Transverse colon (tissue), 4 donors: Measurements from ENCODE around the gene APMAP.
"Not testable (repeated sequence)": the region's sequence is repeated elsewhere in the genome, so short reads cannot be mapped to it uniquely, and the experiment has no call there.

Experiments
- EP300 ChIP-seq: sonication (generic); formaldehyde crosslinking; IDR thresholded peaks from one replicate; pipeline ENCODE4 v1.6.1; 2017; ENCODE audit warnings: antibody characterized with exemption, low read depth
- POLR2A ChIP-seq: fragments of 450-650 bp; IDR thresholded peaks from one replicate; pipeline ENCODE4 v1.6.1; 2016; ENCODE audit warnings: antibody characterized with exemption, mild to moderate bottlenecking, moderate library complexity
- POLR2AphosphoS5 ChIP-seq, 3 donors: sonication (generic); formaldehyde crosslinking; IDR thresholded peaks; one replicate each; pipeline ENCODE4 v1.6.1; 2016; ENCODE audit warnings: antibody characterized with exemption in 3 of 3
- TF ChIP-seq, protein P1 (sequence below), 5 experiments: fragments of 200-600 bp in 3 of 5; fragments of 450-650 bp in 2 of 5; sonication (generic) in 3 of 5; IDR thresholded peaks; 1 replicate in 2 of 5; 2 replicates in 3 of 5; pipeline ENCODE4 v1.5.1; 2016 to 2017; ENCODE audit warnings: antibody characterized with exemption in 5 of 5, inconsistent platforms in 3 of 5, mild to moderate bottlenecking in 2 of 5, moderate library complexity in 1 of 5

DNA sequence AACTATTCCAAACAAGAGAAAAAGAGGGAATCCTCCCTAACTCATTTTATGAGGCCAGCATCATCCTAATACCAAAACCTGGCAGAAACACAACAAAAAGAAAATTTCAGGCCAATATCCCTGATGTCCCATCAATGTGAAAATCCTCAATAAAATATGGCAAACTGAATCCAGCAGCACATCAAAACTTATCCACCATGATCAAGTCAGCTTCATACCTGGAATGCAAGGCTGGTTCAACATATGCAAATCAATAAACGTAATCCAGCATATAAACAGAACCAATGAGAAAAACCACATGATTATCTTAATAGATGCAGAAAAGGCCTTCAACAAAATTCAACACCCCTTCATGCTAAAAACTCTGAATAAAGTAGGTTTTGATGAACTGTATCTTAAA is 46.2 kb downstream of the APMAP start:
- TF ChIP-seq, protein P1, sequence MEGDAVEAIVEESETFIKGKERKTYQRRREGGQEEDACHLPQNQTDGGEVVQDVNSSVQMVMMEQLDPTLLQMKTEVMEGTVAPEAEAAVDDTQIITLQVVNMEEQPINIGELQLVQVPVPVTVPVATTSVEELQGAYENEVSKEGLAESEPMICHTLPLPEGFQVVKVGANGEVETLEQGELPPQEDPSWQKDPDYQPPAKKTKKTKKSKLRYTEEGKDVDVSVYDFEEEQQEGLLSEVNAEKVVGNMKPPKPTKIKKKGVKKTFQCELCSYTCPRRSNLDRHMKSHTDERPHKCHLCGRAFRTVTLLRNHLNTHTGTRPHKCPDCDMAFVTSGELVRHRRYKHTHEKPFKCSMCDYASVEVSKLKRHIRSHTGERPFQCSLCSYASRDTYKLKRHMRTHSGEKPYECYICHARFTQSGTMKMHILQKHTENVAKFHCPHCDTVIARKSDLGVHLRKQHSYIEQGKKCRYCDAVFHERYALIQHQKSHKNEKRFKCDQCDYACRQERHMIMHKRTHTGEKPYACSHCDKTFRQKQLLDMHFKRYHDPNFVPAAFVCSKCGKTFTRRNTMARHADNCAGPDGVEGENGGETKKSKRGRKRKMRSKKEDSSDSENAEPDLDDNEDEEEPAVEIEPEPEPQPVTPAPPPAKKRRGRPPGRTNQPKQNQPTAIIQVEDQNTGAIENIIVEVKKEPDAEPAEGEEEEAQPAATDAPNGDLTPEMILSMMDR (IDR thresholded peaks at IDR 0.05), result not testable (repeated sequence)
- not testable (repeated sequence) for TF ChIP-seq POLR2A; EP300; POLR2AphosphoS5 (IDR thresholded peaks at IDR 0.05)
